Neuronal stem cell (in vitro differentiated cells): ENCODE measurements around the gene PTPRM.

Source experiments
- DNase-seq: peaks from one replicate; pipeline ENCODE4 v3.0.0-alpha.2; 2013; ENCODE audit warnings: low spot score
- H2AFZ ChIP-seq: one replicate; pipeline ENCODE4 v1.6.1; 2013; ENCODE audit warnings: mild to moderate bottlenecking, low read length, inconsistent platforms
- H2AK5ac ChIP-seq: 2 replicates; pipeline ENCODE4 v1.6.1; 2013; ENCODE audit warnings: low read depth, mild to moderate bottlenecking, inconsistent platforms, low read length, moderate library complexity, mixed read lengths
- H2BK120ac ChIP-seq: 2 replicates; pipeline ENCODE4 v1.6.1; 2013; ENCODE audit warnings: low read depth, mild to moderate bottlenecking, inconsistent platforms, low read length, moderate library complexity, mixed read lengths
- H2BK12ac ChIP-seq: one replicate; pipeline ENCODE4 v1.6.1; 2013; ENCODE audit warnings: low read length, inconsistent platforms
- H2BK15ac ChIP-seq: 2 replicates; pipeline ENCODE4 v1.6.1; 2013; ENCODE audit warnings: mild to moderate bottlenecking, low read length, inconsistent platforms, mixed read lengths
- H2BK5ac ChIP-seq: one replicate; pipeline ENCODE4 v1.6.1; 2013; ENCODE audit warnings: inconsistent platforms, mild to moderate bottlenecking, low read length, moderate library complexity
- H3K14ac ChIP-seq: one replicate; pipeline ENCODE4 v1.6.1; 2013; ENCODE audit warnings: low read length, inconsistent platforms
- H3K18ac ChIP-seq: 2 replicates; pipeline ENCODE4 v1.6.1; 2013; ENCODE audit warnings: low read length, inconsistent platforms
- H3K23ac ChIP-seq: 2 replicates; pipeline ENCODE4 v1.6.1; 2013; ENCODE audit warnings: low read depth, mild to moderate bottlenecking, mixed read lengths, low read length, inconsistent platforms; ENCODE audit not compliant: poor library complexity
- H3K27ac ChIP-seq: replicated peaks from 3 replicates; pipeline ENCODE4 v1.5.1; 2013; ENCODE audit warnings: low read length, inconsistent platforms
- H3K27me3 ChIP-seq, 3 experiments: 2 replicates each; pipeline ENCODE4 v1.6.1; 2013; ENCODE audit warnings: low read length in 3 of 3, mild to moderate bottlenecking in 2 of 3, inconsistent platforms in 1 of 3, low read depth in 1 of 3, mixed read lengths in 1 of 3, moderate library complexity in 1 of 3; ENCODE audit not compliant: control insufficient read depth in 3 of 3, insufficient read depth in 3 of 3
- H3K36me3 ChIP-seq, 2 donors: replicated peaks in 1 of 2; 2 replicates each; pipeline ENCODE4 v1.6.1; 2013; ENCODE audit warnings: low read length in 2 of 2; ENCODE audit not compliant: control insufficient read depth in 2 of 2, insufficient read depth in 2 of 2
- H3K4ac ChIP-seq: 2 replicates; pipeline ENCODE4 v1.6.1; 2013; ENCODE audit warnings: inconsistent platforms, mild to moderate bottlenecking, low read length, moderate library complexity
- H3K4me1 ChIP-seq, 2 donors: 1 replicate in 1 of 2; 2 replicates in 1 of 2; pipeline ENCODE4 v1.6.1; 2013; ENCODE audit warnings: low read length in 2 of 2, low read depth in 1 of 2; ENCODE audit not compliant: control insufficient read depth in 2 of 2, insufficient read depth in 1 of 2
- H3K4me2 ChIP-seq: one replicate; pipeline ENCODE4 v1.6.1; 2013; ENCODE audit warnings: mild to moderate bottlenecking, low read length, inconsistent platforms; ENCODE audit not compliant: insufficient read depth, poor library complexity, severe bottlenecking
- H3K4me3 ChIP-seq, 2 donors: 2 replicates each; pipeline ENCODE4 v1.5.1; 2013; ENCODE audit warnings: low read length in 2 of 2, mild to moderate bottlenecking in 2 of 2, inconsistent platforms in 1 of 2, moderate library complexity in 1 of 2
- H3K79me1 ChIP-seq: one replicate; pipeline ENCODE4 v1.6.1; 2013; ENCODE audit warnings: low read depth, mild to moderate bottlenecking, inconsistent platforms, low read length, moderate library complexity
- H3K9ac ChIP-seq: one replicate; pipeline ENCODE4 v1.6.1; 2013; ENCODE audit warnings: mild to moderate bottlenecking, low read depth, low read length, inconsistent platforms; ENCODE audit not compliant: poor library complexity
- H3K9me3 ChIP-seq, 2 donors: replicated peaks in 1 of 2; 2 replicates each; pipeline versions ENCODE3 to v1.6.1; 2013; ENCODE audit warnings: low read length in 2 of 2, mild to moderate bottlenecking in 2 of 2, inconsistent platforms in 1 of 2, low read depth in 1 of 2, mixed read lengths in 1 of 2, moderate library complexity in 1 of 2; ENCODE audit not compliant: control insufficient read depth in 2 of 2, insufficient read depth in 1 of 2
- H4K8ac ChIP-seq: one replicate; pipeline ENCODE4 v1.6.1; 2013; ENCODE audit warnings: low read depth, mild to moderate bottlenecking, inconsistent platforms, low read length, moderate library complexity
- H4K91ac ChIP-seq: one replicate; pipeline ENCODE4 v1.6.1; 2013; ENCODE audit warnings: low read length, low read depth, mild to moderate bottlenecking, inconsistent platforms; ENCODE audit not compliant: poor library complexity
- WGBS, 2 donors: extraction: QIAGEN DNeasy Blood & Tissue Kit; methylation state at CpG; one replicate each; pipeline ENCODE4 v1.1.7; 2013; ENCODE audit warnings: missing lambda C conversion rate in 2 of 2, mixed read lengths in 1 of 2; ENCODE audit not compliant: insufficient read length in 2 of 2, insufficient replicate concordance in 1 of 2; ENCODE audit errors: extremely low coverage in 2 of 2; 5-methylcytosine and 5-hydroxymethylcytosine counted together

The PTPRM gene

GRCh38 chr18:8044004-8044403, 476.9 kb downstream of the PTPRM start:
- H2BK5ac ChIP-seq = no peak overlapping the region
- H3K27me3 ChIP-seq = no peaks in the 10 kb centered on the region
- no peak overlapping the region for H2BK12ac ChIP-seq
- H4K91ac ChIP-seq = no peak overlapping the region
- H3K4me2 ChIP-seq = no peak overlapping the region
- no peak overlapping the region for H3K4ac ChIP-seq
- no peak overlapping the region for H2AK5ac ChIP-seq
- H3K79me1 ChIP-seq = no peaks in the 10 kb centered on the region
- H3K27ac ChIP-seq = no peak overlapping the region
- no peak overlapping the region for H2BK15ac ChIP-seq
- H3K36me3 ChIP-seq = no peaks in the 10 kb centered on the region
- H3K14ac ChIP-seq = no peak overlapping the region
- no CpG with 5 or more reads among the region's 4 CpGs for WGBS, 2 donors
- H2AFZ ChIP-seq = no peak overlapping the region
- no peak overlapping the region for H3K23ac ChIP-seq
- H3K9ac ChIP-seq = no peak overlapping the region
- H4K8ac ChIP-seq = no peak overlapping the region
- H2BK120ac ChIP-seq = no peak overlapping the region
- no peak overlapping the region for H3K4me3 ChIP-seq
- no peak for DNase-seq
- H3K4me1 ChIP-seq = peaks cover 2 to 4% of the 10 kb centered on the region in 2 donors
- H3K9me3 ChIP-seq = no peaks in the 10 kb centered on the region
- no peak overlapping the region for H3K18ac ChIP-seq

- no peaks in the 10 kb centered on the region for H3K79me1 ChIP-seq
- no peak overlapping the region for H2BK12ac ChIP-seq
- H3K9ac ChIP-seq = no peak overlapping the region
- H4K8ac ChIP-seq = no peak overlapping the region
- no peak overlapping the region for H3K4ac ChIP-seq
- H2BK15ac ChIP-seq = no peak overlapping the region
- no peak overlapping the region for H3K23ac ChIP-seq
- H3K27me3 ChIP-seq = no peaks in the 10 kb centered on the region
- no peak overlapping the region for H3K4me2 ChIP-seq
- no peak overlapping the region for H2AK5ac ChIP-seq
- H2AFZ ChIP-seq = no peak overlapping the region
- peaks cover 0 to 2% of the 10 kb centered on the region in 2 donors for H3K4me1 ChIP-seq
- no peak overlapping the region for H2BK120ac ChIP-seq
- no peak overlapping the region for H3K4me3 ChIP-seq
- no CpG with 5 or more reads among the region's 8 CpGs for WGBS, 2 donors
- H3K14ac ChIP-seq = no peak overlapping the region
- H2BK5ac ChIP-seq = no peak overlapping the region
- H4K91ac ChIP-seq = no peak overlapping the region
- H3K18ac ChIP-seq = no peak overlapping the region
- no peaks in the 10 kb centered on the region for H3K36me3 ChIP-seq
- no peak for DNase-seq
- no peaks in the 10 kb centered on the region for H3K9me3 ChIP-seq
- H3K27ac ChIP-seq = no peak overlapping the region
These were observed 478.2 kb downstream of the PTPRM start for GRCh38 chr18:8045160-8045883.

GRCh38 chr18:8045884-8046281, 478.8 kb downstream of the PTPRM start:
- H3K79me1 ChIP-seq = no peaks in the 10 kb centered on the region
- no peak overlapping the region for H3K23ac ChIP-seq
- H4K8ac ChIP-seq = no peak overlapping the region
- no peaks in the 10 kb centered on the region for H3K36me3 ChIP-seq
- no peak overlapping the region for H4K91ac ChIP-seq
- no peak overlapping the region for H3K4me2 ChIP-seq
- DNase-seq = no peak
- no peak overlapping the region for H3K4ac ChIP-seq
- no peak overlapping the region for H2BK15ac ChIP-seq
- H2BK5ac ChIP-seq = no peak overlapping the region
- no peak overlapping the region for H2BK12ac ChIP-seq
- no peak overlapping the region for H2BK120ac ChIP-seq
- no CpG with 5 or more reads among the region's 8 CpGs for WGBS, 2 donors
- H3K4me1 ChIP-seq = peaks cover 0 to 2% of the 10 kb centered on the region in 2 donors
- no peak overlapping the region for H2AK5ac ChIP-seq
- H3K4me3 ChIP-seq = no peak overlapping the region
- H3K18ac ChIP-seq = no peak overlapping the region
- no peak overlapping the region for H3K14ac ChIP-seq
- H3K9me3 ChIP-seq = no peaks in the 10 kb centered on the region
- H3K27me3 ChIP-seq = no peaks in the 10 kb centered on the region
- H3K27ac ChIP-seq = no peak overlapping the region
- H3K9ac ChIP-seq = no peak overlapping the region
- no peak overlapping the region for H2AFZ ChIP-seq

GRCh38 chr18:8046441-8046840, 479.3 kb downstream of the PTPRM start:
- Histone ChIP-seq H3K18ac (no peak overlapping the region), H4K91ac (no peak overlapping the region), H3K27ac (no peak overlapping the region), H3K23ac (no peak overlapping the region), H3K79me1 (no peaks in the 10 kb centered on the region), H3K4me2 (no peak overlapping the region), H3K4me3 (no peak overlapping the region), H2BK15ac (no peak overlapping the region), H3K27me3 (no peaks in the 10 kb centered on the region), H2AFZ (no peak overlapping the region), H3K4me1 (peaks cover 0 to 2% of the 10 kb centered on the region in 2 donors), H2BK5ac (no peak overlapping the region), H3K9me3 (no peaks in the 10 kb centered on the region), H2BK12ac (no peak overlapping the region), H2AK5ac (no peak overlapping the region), H4K8ac (no peak overlapping the region), H3K14ac (no peak overlapping the region), H3K9ac (no peak overlapping the region), H3K36me3 (no peaks in the 10 kb centered on the region), H2BK120ac (no peak overlapping the region), H3K4ac (no peak overlapping the region)
- no CpG with 5 or more reads among the region's 5 CpGs for WGBS, 2 donors
- DNase-seq = no peak
